Fibroblast of lung (primary cell): ENCODE measurements around the gene TBX15. TPM values are rescaled to one million over a fixed set of nuclear protein-coding genes. Genes with fewer than 3 reads are reported as not detected.

Experiments
- DNase-seq, 2 donors: peaks; one replicate each; pipeline versions ENCODE4 v3.0.0 to v3.0.0-alpha.2; 2010; ENCODE audit warnings: low read depth in 2 of 2
- H2AFZ ChIP-seq: 2 replicates; pipeline ENCODE4 v1.5.1; 2012; ENCODE audit warnings: low read length, control low read depth, inconsistent platforms
- H3K27ac ChIP-seq: 2 replicates; pipeline ENCODE4 v1.5.1; 2011; ENCODE audit warnings: low read length, control low read depth; ENCODE audit not compliant: insufficient read depth
- H3K27me3 ChIP-seq: 2 replicates; pipeline ENCODE4 v1.5.1; 2011; ENCODE audit warnings: mild to moderate bottlenecking, low read length; ENCODE audit not compliant: control insufficient read depth, insufficient read depth
- H3K36me3 ChIP-seq: 2 replicates; pipeline ENCODE4 v1.5.1; 2011; ENCODE audit warnings: low read length; ENCODE audit not compliant: control insufficient read depth, insufficient read depth
- H3K4me1 ChIP-seq: 2 replicates; pipeline ENCODE4 v1.5.1; 2011; ENCODE audit warnings: low read length; ENCODE audit not compliant: control insufficient read depth, insufficient read depth; ENCODE audit errors: extremely low read depth
- H3K4me2 ChIP-seq: 2 replicates; pipeline ENCODE4 v1.5.1; 2011; ENCODE audit warnings: low read length, control low read depth; ENCODE audit not compliant: insufficient read depth; ENCODE audit errors: extremely low read depth
- H3K4me3 ChIP-seq, 4 experiments: fragments of 200-600 bp in 1 of 4; sonication (generic) in 1 of 4; replicated peaks in 1 of 4; 2 replicates each; pipeline ENCODE4 v1.5.1; 2011 to 2016; ENCODE audit warnings: low read length in 4 of 4, low read depth in 3 of 4, mild to moderate bottlenecking in 3 of 4, control low read depth in 2 of 4, inconsistent platforms in 1 of 4, mixed read lengths in 1 of 4; ENCODE audit not compliant: insufficient read depth in 1 of 4; ENCODE audit errors: control extremely low read depth in 1 of 4
- H3K79me2 ChIP-seq: 2 replicates; pipeline ENCODE4 v1.5.1; 2012; ENCODE audit warnings: mild to moderate bottlenecking, low read length, inconsistent platforms; ENCODE audit not compliant: control insufficient read depth, insufficient read depth
- H3K9ac ChIP-seq: 2 replicates; pipeline ENCODE4 v1.5.1; 2011; ENCODE audit warnings: mild to moderate bottlenecking, low read length, control low read depth; ENCODE audit not compliant: insufficient read depth
- H3K9me3 ChIP-seq: 2 replicates; pipeline ENCODE4 v1.5.1; 2012; ENCODE audit warnings: low read depth, low read length; ENCODE audit not compliant: control insufficient read depth, insufficient read depth
- H4K20me1 ChIP-seq: 2 replicates; pipeline ENCODE4 v1.5.1; 2011; ENCODE audit warnings: low read length; ENCODE audit not compliant: control insufficient read depth, insufficient read depth; ENCODE audit errors: extremely low read depth
- CTCF ChIP-seq, 2 donors: IDR thresholded peaks in 1 of 2; conservative IDR thresholded peaks in 1 of 2; 1 replicate in 1 of 2; 2 replicates in 1 of 2; pipeline ENCODE4 v1.5.1; 2011 to 2012; ENCODE audit warnings: low read length in 2 of 2, control low read depth in 1 of 2, inconsistent platforms in 1 of 2, low read depth in 1 of 2, mild to moderate bottlenecking in 1 of 2
- EZH2 ChIP-seq: IDR thresholded peaks from 2 replicates; pipeline ENCODE4 v1.5.1; 2012; ENCODE audit warnings: low read length, control low read depth, mild to moderate bottlenecking; ENCODE audit errors: missing control alignments
- polyA plus RNA-seq, 2 donors: library from polyadenylated mRNA; depleted of rRNA in 1 of 2; stranded (reverse) in 1 of 2; unstranded in 1 of 2; fragments of >200 nt; gene quantifications; 2 replicates each; pipeline ENCODE4 v1.2.1, GENCODE V29; 2011 to 2012; ENCODE audit warnings: missing spikeins in 1 of 2
- total RNA-seq: library from RNA; depleted of rRNA; stranded (reverse); fragments of >200 nt; gene quantifications from 2 replicates; pipeline ENCODE4 v1.2.1, GENCODE V29; 2014

The TBX15 gene
- total and polyA plus RNA-seq, 2 donors (not counting 1 experiment from before 2014, with no cell fraction given): 0.50 to 0.99 TPM

- Histone ChIP-seq H3K4me2 (no peak overlapping the region), H3K9ac (no peak overlapping the region), H2AFZ (no peak overlapping the region), H3K4me1 (no peaks in the 10 kb centered on the region), H3K27ac (no peak overlapping the region), H3K27me3 (no peaks in the 10 kb centered on the region), H3K9me3 (no peaks in the 10 kb centered on the region), H3K36me3 (no peaks in the 10 kb centered on the region), H3K4me3 (no peak overlapping the region), H3K79me2 (no peaks in the 10 kb centered on the region), H4K20me1 (no peaks in the 10 kb centered on the region)
- TF ChIP-seq EZH2 (no peak), CTCF (conservative IDR thresholded peaks at IDR 0.05 in 1 of 2, IDR thresholded peaks at IDR 0.05 in 1 of 2; ENCODE audit: low read depth in 1 of 2, low read length in 2 of 2) (no peak)
- no peak for DNase-seq
These were observed 73.6 kb downstream of the TBX15 start for GRCh38 chr1:118914379-118915161.

GRCh38 chr1:118913818-118914217 lies 74.3 kb downstream of the TBX15 start:
- Histone ChIP-seq H3K9ac (no peak overlapping the region), H3K79me2 (no peaks in the 10 kb centered on the region), H2AFZ (no peak overlapping the region), H3K36me3 (no peaks in the 10 kb centered on the region), H4K20me1 (no peaks in the 10 kb centered on the region), H3K4me1 (no peaks in the 10 kb centered on the region), H3K4me2 (no peak overlapping the region), H3K27ac (no peak overlapping the region), H3K27me3 (no peaks in the 10 kb centered on the region), H3K9me3 (no peaks in the 10 kb centered on the region), H3K4me3 (no peak overlapping the region)
- TF ChIP-seq CTCF (conservative IDR thresholded peaks at IDR 0.05 in 1 of 2, IDR thresholded peaks at IDR 0.05 in 1 of 2; ENCODE audit: low read depth in 1 of 2, low read length in 2 of 2) (no peak), EZH2 (no peak)
- DNase-seq: no peak

GRCh38 chr1:118912574-118912973 lies 75.6 kb downstream of the TBX15 start:
- Histone ChIP-seq H3K36me3 (no peaks in the 10 kb centered on the region), H3K4me2 (no peak overlapping the region), H2AFZ (no peak overlapping the region), H3K27me3 (no peaks in the 10 kb centered on the region), H3K4me1 (no peaks in the 10 kb centered on the region), H3K9ac (no peak overlapping the region), H4K20me1 (no peaks in the 10 kb centered on the region), H3K9me3 (no peaks in the 10 kb centered on the region), H3K79me2 (no peaks in the 10 kb centered on the region), H3K27ac (no peak overlapping the region), H3K4me3 (no peak overlapping the region)
- TF ChIP-seq EZH2 (no peak), CTCF (conservative IDR thresholded peaks at IDR 0.05 in 1 of 2, IDR thresholded peaks at IDR 0.05 in 1 of 2; ENCODE audit: low read depth in 1 of 2, low read length in 2 of 2) (no peak)
- no peak for DNase-seq
